Islet precursor cell (in vitro differentiated cells): ENCODE data around the gene ZCCHC2.

Experiments used
- DNase-seq: peaks from one replicate; pipeline ENCODE4 v3.0.0-alpha.2; 2018

The ZCCHC2 gene

DNA sequence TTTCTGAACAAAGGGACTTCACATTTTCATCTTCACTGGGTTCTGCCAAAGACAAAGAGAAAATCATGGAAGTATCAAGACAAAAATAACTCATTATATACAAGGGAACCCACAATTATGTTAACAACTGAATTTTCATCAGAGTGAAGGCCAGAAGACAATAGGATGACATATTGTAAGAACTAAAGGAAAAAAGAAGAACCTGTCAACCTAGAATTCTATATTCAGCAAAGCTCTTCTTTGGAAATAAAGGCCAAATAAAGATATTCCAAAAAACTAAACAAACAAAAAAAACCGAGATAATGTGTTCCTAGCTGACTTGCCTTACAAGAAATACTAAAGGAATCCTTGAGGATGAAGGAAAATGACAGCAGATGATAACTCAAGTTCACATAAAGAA is 10.3 kb upstream of the ZCCHC2 start:
- no peak for DNase-seq

DNA sequence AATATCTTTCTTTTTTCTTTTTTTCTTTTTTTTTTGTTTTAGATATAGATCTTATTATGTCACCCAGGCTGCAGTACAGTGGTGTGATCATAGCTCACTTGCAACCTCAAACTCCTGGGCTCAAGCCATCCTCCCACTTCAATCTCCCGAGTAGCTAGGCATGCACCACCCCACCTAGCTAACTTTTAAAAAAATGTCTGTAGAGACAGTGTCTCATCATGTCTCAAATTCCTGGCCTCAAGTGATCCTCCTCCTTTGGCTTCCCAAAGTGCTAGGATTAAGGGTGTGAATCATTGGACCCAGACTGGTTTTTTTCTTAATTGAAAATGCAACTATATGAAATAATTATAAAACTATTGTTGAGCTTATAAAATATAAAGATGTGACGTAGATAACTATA is 9.8 kb upstream of the ZCCHC2 start:
- no peak for DNase-seq

DNA sequence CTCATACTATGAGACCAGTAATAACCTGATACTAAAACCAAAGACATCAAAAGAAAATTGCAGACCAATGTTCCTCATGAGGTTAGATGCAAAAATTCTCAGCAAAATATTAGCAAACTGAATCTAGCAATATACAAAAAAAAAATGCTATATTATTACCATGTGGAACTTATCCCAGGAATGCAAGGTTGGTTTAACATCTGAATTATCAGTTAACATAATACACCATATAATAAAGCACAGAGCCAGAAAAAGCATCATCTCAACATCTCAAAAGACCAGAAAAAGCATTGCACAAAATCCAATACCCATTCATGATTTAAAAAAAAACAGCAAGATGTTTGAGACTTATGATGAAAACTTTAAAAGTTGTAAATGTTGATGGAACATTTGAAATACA is 8.3 kb upstream of the ZCCHC2 start:
- no peak for DNase-seq

DNA sequence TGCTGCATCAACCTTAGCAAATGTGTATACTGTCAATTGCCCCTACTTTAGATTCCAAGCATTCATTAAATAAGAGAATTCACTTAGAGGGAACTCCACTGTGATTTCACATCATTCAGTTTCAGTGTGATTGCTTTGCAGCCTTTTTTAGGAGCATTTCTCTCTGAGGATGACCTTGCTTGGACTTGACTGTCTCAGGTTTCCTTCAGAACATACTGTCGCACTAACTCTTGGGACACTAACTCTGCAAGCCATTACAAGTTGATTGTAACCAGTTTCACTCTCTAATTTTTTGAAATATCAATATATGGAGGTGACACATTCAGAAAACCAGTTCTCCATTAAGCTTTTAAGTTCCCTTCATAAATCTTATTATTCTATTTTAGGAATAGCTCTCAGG is 6.6 kb upstream of the ZCCHC2 start:
- no peak for DNase-seq

DNA sequence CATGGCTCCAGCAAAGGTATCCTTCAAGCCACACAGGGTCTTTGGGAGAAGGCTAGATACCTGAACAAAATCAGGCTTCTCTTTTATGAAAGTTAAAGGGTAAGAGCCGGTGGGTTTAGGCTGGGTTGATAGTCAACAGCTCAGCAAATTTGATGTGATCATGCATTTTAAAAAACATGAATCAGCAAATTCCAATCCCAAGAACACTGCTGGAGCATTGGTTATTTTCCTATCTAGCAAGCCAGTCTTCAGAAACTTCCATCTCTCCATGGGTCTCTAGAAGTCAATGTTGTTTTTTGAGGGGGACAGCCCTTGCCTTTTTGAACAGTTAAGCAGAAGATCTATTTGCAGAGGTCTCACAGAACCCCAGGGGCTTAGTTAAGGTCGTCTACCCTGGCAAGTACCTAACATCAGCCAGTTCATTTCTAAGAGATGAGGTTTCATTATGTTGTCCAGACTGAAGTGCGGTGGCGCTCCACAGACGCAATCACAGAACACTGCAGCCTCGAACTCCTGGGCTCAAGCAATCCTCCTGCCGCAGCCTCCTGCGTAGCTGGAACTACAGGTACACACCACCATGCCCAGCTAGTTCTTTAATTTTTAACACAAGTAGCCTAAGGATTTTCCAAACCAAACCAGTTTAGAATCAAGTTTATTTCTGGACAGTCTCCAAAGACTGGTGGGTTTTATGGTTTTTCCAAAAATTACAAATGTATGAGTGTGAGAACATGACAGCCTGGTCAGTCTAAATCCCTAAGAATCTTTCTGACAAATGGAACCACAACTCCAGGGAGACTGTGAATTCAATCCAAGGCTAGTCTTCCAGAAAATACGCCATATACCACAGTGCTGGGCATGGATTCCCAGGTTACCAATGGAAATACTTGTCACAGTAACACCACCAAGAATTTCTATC is 4.1 kb upstream of the ZCCHC2 start:
- no peak for DNase-seq

DNA sequence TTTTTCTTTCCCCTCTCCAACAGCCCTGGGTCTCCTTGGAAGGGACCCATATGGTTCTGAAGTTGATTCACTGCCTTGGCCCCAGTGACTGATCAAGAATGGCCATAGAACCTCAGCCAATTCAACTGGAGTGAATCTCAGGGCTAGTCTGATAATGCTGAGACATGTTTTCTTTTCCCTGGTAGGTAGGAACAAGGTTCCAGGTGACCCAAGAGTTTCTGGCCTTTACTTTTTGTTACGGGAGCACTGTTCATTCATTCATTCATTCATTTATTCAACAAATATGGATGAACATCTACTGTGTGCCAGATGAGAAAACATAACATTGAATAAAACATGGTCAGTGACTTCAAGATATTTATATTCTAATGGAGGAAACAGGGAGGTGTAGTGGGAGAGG is 3.1 kb upstream of the ZCCHC2 start:
- DNase-seq, result no peak

DNA sequence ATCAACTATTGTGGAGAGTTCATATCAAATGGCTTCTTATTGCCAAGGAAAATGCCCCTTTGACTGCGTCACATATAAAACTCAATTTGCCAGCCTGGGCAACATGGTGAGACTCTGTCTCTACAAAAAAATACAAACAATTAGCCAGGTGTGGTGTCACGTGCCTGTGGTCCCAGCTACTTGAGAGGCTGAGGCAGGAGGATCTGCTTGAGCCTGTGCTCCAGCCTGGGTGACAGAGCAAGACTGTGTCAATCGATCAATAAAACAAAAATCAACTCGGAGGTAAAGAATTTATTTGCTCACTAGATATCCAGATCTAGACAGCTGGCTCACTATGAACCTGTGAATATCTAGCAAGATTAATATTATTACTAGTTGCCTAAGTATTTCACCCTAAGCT is 1.7 kb upstream of the ZCCHC2 start:
- DNase-seq, result no peak

DNA sequence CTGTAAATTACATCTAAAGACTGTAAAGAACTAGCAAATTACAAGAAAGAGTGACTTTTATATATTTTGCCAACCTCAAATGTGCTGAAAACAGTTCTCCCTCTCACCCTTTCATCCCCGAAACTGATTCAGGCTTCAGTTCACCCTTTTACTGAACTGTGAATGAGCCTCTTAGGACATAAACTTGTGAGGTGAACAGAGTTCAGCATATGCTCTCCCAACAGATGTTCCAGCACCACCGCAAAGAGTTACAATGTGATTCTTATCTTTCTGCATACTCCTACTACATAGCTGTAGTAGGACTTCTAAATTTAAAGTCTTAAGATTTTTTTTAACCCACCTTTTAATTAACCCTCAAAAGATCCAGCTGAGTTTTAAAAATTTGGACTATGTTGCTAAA is 1.2 kb upstream of the ZCCHC2 start:
- no peak for DNase-seq

DNA sequence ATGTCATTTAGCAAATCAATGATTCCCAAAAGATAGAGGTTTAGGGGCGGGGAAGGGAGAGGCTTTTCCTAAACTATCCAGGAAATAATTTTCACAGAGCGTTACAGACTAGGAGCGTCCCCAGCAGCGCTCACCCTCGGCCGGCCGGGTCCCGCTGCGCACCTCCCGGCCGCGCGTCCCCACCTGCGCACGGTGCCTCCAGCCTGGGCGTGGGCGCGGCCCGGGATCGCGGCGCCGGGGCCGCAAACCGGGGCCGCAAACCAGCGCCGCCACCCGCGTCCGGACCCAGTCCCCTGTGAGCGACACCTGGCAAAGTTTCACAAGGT is 684 bp upstream of the ZCCHC2 start:
- DNase-seq, result no peak

DNA sequence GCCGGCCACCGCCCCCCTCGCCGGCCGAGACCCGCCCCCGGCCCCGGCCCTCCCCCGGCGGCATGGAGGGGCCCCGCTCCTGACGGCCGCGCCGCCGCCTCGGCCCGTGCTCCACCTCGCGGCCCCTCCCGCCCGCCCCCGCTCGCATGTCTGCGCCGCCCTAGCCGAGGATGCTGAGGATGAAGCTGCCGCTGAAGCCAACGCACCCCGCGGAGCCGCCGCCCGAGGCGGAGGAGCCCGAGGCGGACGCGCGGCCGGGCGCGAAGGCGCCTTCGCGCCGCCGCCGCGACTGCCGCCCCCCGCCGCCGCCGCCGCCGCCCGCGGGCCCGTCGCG is 397 bp downstream of the ZCCHC2 start:
- no peak for DNase-seq

DNA sequence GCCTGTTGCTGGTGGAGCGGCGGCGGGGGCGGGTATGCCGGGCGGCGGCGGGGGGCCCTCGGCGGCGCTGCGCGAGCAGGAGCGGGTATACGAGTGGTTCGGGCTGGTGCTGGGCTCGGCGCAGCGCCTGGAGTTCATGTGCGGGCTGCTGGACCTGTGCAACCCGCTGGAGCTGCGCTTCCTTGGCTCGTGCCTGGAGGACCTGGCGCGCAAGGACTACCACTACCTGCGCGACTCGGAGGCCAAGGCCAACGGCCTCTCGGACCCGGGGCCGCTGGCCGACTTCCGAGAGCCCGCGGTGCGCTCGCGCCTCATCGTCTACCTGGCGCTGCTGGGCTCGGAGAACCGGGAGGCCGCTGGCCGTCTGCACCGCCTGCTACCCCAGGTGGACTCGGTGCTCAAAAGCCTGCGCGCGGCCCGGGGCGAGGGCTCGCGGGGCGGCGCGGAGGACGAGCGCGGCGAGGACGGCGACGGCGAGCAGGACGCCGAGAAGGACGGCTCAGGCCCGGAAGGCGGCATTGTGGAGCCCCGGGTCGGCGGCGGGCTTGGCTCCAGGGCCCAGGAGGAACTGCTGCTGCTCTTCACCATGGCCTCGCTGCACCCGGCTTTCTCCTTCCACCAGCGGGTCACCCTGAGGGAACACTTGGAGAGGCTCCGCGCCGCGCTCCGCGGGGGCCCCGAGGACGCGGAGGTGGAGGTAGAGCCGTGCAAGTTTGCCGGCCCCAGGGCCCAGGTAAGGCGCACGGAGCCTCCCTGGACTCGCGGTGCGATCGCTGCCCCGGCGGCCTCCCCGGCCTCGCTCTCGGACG is 1.0 kb downstream of the ZCCHC2 start:
- DNase-seq, result peak; percentile 79

DNA sequence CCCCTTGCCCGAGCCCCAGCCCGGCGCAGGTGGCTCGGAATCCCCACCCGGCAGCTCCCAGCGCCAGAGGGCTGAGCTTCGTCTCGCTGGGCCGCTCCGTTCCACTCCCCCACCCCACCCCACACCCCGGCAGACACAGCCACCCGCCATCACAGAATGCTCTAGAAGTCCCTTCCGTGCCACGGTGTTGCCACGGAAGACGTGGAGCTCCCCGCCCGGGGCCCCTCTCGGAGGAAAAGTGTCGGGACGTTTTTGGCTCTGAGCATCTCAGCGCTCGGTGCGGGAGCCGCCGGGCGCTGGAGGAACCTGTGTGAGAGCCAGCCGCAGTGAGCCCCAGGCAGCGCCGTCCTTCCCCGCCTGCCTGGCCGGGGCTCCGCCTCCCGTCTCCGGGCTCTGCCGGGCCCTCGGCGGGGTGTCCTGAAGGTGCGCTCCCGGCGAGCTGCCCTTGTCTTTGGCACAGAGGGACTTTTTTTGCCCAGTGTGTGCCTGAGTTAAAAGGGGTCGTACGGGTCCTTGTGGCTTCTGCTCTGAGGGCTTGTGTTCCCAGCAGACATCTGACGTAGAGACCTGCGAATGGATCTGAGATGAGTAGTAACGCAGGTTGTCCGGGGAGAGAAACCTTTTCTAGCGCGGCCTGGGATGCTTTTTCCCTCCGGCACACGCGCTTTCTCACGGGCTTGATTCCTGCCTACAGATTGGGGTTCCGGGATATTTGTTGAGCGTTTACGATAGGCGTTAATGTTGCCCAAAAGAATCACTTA is 1.8 kb downstream of the ZCCHC2 start:
- DNase-seq, result peak; percentile 81

DNA sequence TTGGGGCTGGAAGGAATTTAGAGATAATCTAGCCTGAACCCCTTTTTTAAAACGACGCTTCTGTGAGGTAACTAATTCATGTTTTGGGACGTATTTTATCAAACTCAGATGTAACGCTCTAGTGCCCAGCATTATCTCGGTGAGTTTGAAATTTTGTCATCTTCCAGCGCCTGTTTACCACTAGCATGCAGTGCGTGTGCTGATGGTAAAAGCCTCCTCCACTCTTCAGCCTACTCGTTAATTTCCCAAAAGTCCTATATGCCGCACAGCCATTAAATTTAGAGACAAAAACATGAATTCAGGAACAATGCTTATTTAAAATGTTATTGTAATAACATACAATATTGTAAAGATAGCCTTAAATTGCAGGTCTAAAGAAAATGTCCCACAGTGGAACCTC is 2.8 kb downstream of the ZCCHC2 start:
- no peak for DNase-seq

DNA sequence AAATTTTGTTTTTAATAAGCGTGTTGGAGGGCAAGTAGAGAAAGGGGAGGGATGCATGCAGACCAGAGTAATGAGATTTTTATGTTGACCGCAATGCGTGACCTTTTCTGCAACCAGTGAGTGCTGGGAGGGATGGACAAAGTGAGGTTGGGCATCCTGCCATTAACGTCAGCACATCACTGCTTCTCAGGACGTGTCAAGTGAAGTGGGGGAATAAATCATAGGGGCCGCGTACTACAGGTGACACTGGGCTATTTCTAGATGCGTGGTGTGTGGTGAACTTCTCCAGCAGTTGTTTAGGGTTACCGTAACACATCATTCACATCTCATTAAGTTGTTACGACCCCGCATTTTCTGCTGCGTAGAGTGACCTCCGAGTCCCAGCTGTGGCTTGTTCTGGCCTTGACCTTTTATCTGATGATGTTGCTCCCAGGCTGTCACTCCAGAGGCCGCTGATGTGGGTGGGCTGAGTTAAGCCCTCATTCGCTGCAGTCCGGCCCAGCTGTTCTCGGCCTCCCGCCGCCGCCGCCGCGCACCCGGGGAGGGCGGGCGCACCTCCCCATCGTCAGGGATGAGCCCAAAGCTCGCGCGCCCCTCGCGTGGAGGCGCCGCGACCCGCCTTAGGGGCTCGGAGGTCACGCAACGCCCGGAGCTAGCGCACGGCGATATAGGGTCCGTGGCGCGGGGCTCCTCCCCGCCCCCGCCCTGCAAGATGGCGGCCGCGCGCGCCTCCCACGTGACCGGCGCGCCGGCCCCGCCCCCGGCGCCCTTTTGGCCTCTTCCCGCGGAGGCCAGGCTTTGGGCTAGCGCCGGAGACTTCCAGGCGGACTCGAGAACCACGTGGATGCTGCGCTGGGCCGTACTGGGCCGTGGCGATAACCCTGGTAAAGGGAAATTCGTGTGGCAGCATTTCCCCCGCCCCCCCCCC is 3.5 kb downstream of the ZCCHC2 start:
- DNase-seq, result peak; percentile 90

DNA sequence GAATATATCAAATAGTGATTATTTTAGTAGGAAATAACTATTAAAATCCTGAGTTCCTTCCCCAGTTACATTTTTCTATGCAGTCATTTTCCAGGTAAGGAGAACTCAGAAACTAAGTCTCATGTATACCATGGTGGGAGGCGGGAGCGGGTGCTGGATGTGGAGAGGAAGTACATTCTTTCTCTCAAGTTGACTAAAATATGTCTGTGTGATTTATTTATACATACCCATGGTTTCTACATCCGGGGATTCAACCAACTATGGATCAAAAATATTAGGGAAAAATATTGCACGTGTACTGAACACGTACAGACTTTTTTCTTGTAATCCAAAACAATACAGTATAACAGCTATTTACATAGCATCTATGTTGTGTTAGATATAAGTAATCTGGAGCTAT is 6.8 kb downstream of the ZCCHC2 start:
- no peak for DNase-seq

DNA sequence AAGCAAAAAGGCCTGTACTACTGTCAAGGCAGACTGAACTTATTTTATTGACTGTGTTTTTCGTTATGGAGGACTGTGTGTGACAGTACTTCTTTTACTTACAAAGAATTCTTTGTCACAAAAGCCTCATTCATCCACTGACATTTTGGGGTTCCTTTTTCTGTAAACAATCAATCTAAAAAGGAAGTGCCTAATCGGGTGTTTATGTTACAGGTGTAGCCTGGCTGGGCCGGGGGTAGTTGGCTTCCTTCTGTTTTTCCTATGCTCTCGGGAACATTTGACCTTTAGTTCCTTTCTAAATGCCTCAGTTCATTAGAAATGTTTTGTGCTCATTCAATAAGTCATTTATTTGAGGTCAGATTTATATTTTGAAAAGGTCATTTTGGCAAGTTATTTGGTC is 8.3 kb downstream of the ZCCHC2 start:
- no peak for DNase-seq

DNA sequence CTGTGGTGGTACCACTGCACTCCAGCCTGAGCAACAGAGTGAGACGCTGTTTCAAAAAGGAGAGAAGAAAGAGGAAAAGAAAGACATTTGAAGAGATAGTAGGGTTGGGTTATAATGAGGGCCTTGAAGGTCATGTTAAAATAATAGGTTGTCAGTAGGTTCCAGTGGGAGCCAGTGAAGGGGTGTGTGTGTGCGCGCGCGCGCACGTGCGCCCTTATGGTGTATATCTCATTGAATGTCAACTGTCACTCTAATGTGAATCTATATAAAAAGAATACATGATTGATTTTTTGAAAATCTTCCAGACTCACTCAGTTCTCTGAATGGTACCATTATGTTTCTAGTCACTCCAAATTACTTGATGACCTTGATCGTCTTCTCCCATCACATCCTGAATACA is 9.1 kb downstream of the ZCCHC2 start:
- no peak for DNase-seq

DNA sequence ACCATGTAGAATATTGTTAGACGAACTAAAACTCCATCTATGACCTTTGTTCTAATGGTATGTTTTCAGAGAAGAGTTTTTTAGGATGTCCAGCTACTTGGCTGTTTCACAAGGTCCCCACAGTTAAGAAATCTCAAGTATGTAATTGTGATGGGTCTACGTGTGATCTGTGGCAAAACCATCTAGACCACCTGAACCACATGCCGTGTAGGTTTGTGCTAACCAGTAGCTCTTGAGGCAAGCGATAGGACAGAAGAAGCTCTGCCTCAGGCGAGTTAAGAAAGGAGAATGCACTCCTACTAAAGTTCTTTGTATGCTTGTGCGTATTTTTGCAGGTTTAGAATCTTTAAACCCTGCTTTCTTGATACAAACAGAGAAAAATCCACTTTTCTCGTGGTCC is 13.2 kb downstream of the ZCCHC2 start:
- no peak for DNase-seq

DNA sequence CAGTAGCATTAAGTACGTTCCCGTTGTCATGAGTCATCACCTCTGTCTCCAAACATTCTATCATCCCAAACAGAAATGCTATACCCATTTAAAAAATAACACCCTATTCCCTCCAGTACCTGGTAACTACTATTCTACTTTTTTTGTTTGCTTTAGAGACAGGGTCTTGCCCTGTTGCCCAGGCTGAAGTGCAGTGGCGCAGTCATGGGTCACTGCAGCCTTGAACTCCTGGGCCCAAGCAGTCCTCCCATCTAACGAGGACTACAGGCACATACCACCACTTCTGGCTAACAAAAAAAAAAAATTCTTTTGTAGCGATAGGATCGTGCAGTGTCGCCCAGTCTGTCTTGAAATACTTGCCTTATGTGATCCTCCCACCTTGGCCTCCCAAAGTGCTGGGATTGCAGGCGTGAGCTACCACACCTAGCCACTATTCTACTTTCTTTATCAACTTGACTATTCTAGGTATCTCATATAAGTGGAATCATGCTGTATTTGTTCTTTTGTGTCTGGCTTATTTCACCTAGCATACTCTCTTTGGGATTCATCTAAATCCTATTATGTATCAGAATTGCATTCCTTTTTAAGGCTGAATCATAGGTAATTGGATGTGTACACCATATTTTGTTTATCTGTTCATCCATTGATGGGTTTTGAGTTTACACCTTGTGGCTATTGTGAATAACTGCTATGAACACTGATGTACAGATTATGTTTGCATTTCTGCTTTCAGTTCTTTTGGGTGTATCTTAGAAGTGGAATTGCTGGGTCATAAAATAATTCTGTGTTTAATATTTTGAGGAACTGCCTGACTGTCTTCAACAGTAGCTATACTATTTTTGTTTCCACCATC is 14.4 kb downstream of the ZCCHC2 start:
- no peak for DNase-seq

DNA sequence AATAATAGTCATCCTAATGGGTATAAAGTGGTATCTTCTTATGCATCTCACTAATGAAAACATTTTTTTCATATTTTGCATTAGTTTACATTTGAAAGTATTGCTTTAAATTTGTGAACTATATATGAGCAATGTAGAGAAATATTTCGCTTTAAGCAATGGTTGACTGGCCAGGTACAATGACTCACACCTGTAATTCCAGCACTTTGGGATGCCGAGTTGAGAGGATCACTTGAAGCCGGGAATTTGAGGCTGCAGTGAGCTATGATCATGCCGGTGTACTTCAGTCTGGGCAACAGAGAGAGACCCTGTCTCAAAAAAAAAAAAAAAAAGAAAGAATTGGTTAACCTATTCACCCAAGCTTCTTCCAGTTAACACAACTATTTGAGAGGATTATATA is 15.1 kb downstream of the ZCCHC2 start:
- DNase-seq, result no peak

DNA sequence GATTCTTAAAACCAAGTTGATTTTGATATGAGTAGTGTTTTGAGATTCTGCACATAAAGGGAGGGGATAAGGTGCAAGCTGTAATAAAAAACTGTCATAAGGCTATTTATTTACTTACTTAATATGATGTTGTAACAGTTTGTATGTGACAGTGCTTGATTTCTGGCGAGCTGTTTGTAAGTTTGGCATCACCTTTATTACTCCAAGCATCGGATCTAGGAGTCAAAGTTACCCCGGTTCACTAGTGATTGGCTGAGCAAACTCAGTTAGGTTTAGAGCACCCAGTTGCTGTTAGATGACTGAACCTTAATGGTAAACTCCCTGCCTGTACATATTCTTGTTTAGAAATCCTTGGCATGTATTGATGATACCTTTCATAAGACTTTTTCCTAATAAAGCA is 16.1 kb downstream of the ZCCHC2 start:
- no peak for DNase-seq
